ENCODE data around the gene MYH7B.

MYH7B gene

GRCh38 chr20:35001596-35002362 is 46.1 kb downstream of the MYH7B start:
- peaks cover 40% of the 10 kb centered on the region; the same call in 1 of the 2 replicates for H3K36me3 ChIP-seq (ENCODE audit: insufficient read depth, low read length)
- DNase-seq (ENCODE audit: low read depth, low spot score): no peak

GRCh38 chr20:35002426-35003210 is 47.0 kb downstream of the MYH7B start:
- Histone ChIP-seq H3K27ac (no peak overlapping the region), H3K4me3 (no peak overlapping the region), H3K9ac (ENCODE audit: insufficient read length) (no peak overlapping the region), H3K9me3 (ENCODE audit: low read depth, low read length) (no peaks in the 10 kb centered on the region), H3K36me3 (ENCODE audit: insufficient read depth, low read length) (peaks cover 49% of the 10 kb centered on the region; the same call in 1 of the 2 replicates)
- DNase-seq (ENCODE audit: low read depth, low spot score): no peak
- TF ChIP-seq EZH2 (IDR thresholded peaks at IDR 0.05) (no peak), FOXP2 (optimal IDR thresholded peaks at IDR 0.05; ENCODE audit: control extremely low read depth, extremely low read length, insufficient read depth) (no peak), POLR2AphosphoS5 (IDR thresholded peaks at IDR 0.05; ENCODE audit: borderline replicate concordance, low read depth, low read length) (no peak)

More at GRCh38 chr20:35001596-35002362, 46.1 kb downstream of the MYH7B start:
- H3K27ac ChIP-seq: no peak overlapping the region
- H3K4me3 ChIP-seq: no peak overlapping the region
- no peak overlapping the region for H3K9ac ChIP-seq (ENCODE audit: insufficient read length)
- TF ChIP-seq FOXP2 (optimal IDR thresholded peaks at IDR 0.05; ENCODE audit: control extremely low read depth, extremely low read length, insufficient read depth) (no peak), EZH2 (IDR thresholded peaks at IDR 0.05) (no peak), POLR2AphosphoS5 (IDR thresholded peaks at IDR 0.05; ENCODE audit: borderline replicate concordance, low read depth, low read length) (no peak)
- no peaks in the 10 kb centered on the region for H3K9me3 ChIP-seq (ENCODE audit: low read depth, low read length)

GRCh38 chr20:35003211-35004031 is 47.8 kb downstream of the MYH7B start:
- TF ChIP-seq POLR2AphosphoS5 (IDR thresholded peaks at IDR 0.05; ENCODE audit: borderline replicate concordance, low read depth, low read length) (no peak), FOXP2 (optimal IDR thresholded peaks at IDR 0.05; ENCODE audit: control extremely low read depth, extremely low read length, insufficient read depth) (no peak), EZH2 (IDR thresholded peaks at IDR 0.05) (no peak)
- no peak overlapping the region for H3K27ac ChIP-seq
- no peaks in the 10 kb centered on the region for H3K9me3 ChIP-seq (ENCODE audit: low read depth, low read length)
- peaks cover 57% of the 10 kb centered on the region; the same call in 1 of the 2 replicates for H3K36me3 ChIP-seq (ENCODE audit: insufficient read depth, low read length)
- DNase-seq (ENCODE audit: low read depth, low spot score): no peak
- no peak overlapping the region for H3K4me3 ChIP-seq
- no peak overlapping the region for H3K9ac ChIP-seq (ENCODE audit: insufficient read length)

GRCh38 chr20:35004051-35004725 is 48.5 kb downstream of the MYH7B start:
- Histone ChIP-seq H3K9me3 (ENCODE audit: low read depth, low read length) (no peaks in the 10 kb centered on the region), H3K9ac (ENCODE audit: insufficient read length) (no peak overlapping the region), H3K4me3 (no peak overlapping the region), H3K36me3 (ENCODE audit: insufficient read depth, low read length) (peaks cover 64% of the 10 kb centered on the region; the same call in 1 of the 2 replicates), H3K27ac (no peak overlapping the region)
- TF ChIP-seq POLR2AphosphoS5 (IDR thresholded peaks at IDR 0.05; ENCODE audit: borderline replicate concordance, low read depth, low read length): no peak
- no peak for TF ChIP-seq FOXP2 (optimal IDR thresholded peaks at IDR 0.05; ENCODE audit: control extremely low read depth, extremely low read length, insufficient read depth)
- no peak for TF ChIP-seq EZH2 (IDR thresholded peaks at IDR 0.05)
- DNase-seq (ENCODE audit: low read depth, low spot score): no peak

DNA sequence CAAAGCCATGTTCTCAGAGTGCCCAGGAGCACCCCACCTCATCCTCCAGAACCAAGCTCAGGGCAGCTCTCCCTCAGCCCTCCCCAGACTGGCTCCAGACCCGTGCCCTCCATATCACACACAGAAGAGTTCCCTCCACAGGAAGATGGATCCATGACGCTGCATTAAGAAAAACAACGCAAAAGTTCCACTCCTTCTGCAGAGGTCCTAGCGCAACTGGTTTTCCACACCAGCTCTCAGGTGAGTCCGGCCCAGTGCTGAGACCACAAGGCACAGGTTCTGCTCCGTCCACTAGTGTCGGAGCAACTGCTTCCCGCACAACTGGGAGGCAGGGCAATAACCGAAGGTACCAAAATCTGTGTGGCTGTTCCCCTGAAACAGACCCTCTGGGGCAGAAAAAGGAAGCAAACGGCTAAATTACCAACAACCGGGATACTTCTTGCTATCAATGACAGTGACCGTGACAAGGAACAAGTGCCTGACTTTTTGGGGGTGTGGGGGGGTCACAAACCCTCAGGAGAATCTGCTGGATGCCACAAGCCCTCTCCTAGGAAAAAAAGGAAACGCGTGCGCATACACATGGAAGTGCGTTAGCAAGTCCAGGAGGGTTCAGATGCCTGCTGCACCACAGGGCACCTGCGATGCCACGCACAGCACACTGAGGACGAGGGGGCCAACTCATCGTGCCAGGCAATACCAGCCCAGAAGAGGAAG is 49.2 kb downstream of the MYH7B start:
- H3K9ac ChIP-seq (ENCODE audit: insufficient read length): no peak overlapping the region
- H3K27ac ChIP-seq: no peak overlapping the region
- TF ChIP-seq EZH2 (IDR thresholded peaks at IDR 0.05): no peak
- TF ChIP-seq POLR2AphosphoS5 (IDR thresholded peaks at IDR 0.05; ENCODE audit: borderline replicate concordance, low read depth, low read length): no peak
- no peak for TF ChIP-seq FOXP2 (optimal IDR thresholded peaks at IDR 0.05; ENCODE audit: control extremely low read depth, extremely low read length, insufficient read depth)
- no peaks in the 10 kb centered on the region for H3K9me3 ChIP-seq (ENCODE audit: low read depth, low read length)
- DNase-seq (ENCODE audit: low read depth, low spot score): no peak
- peaks cover 70% of the 10 kb centered on the region; the same call in 1 of the 2 replicates for H3K36me3 ChIP-seq (ENCODE audit: insufficient read depth, low read length)
- no peak overlapping the region for H3K4me3 ChIP-seq
